ENCODE data around the gene KCNF1.

GRCh38 chr2:10890706-10891270 lies 20.9 kb upstream of the KCNF1 start:
- TF ChIP-seq GABPB1 (CRISPR knock-in tag; IDR thresholded peaks at IDR 0.05) (no peak), CTCF (IDR thresholded peaks at IDR 0.05) (no peak), JUN (CRISPR knock-in tag; IDR thresholded peaks at IDR 0.05) (no peak), MYBL2 (CRISPR knock-in tag; IDR thresholded peaks at IDR 0.05) (no peak), SMAD4 (CRISPR knock-in tag; IDR thresholded peaks at IDR 0.05) (no peak), ATF3 (CRISPR knock-in tag; conservative IDR thresholded peaks at IDR 0.05) (no peak), E2F4 (CRISPR knock-in tag; IDR thresholded peaks at IDR 0.05; ENCODE audit: borderline replicate concordance, low read depth) (no peak), NFYB (CRISPR knock-in tag; conservative IDR thresholded peaks at IDR 0.05; ENCODE audit: low read depth) (no peak), ATF2 (CRISPR knock-in tag; IDR thresholded peaks at IDR 0.05; ENCODE audit: borderline replicate concordance, low read depth) (no peak), NR2C2 (CRISPR knock-in tag; IDR thresholded peaks at IDR 0.05) (no peak)
